CD4-positive, alpha-beta T cell treated with Interleukin-2 at 100 ng/mL for 4 hours (primary cell): ENCODE measurements around the gene AADAT.
"Not testable (repeated sequence)": the region's sequence is repeated elsewhere in the genome, so short reads cannot be mapped to it uniquely, and the experiment has no call there.

ENCODE experiments used
- DNase-seq: peaks from one replicate; pipeline ENCODE4 v3.0.0-alpha.2; 2020; ENCODE audit warnings: low spot score

The AADAT gene

DNA sequence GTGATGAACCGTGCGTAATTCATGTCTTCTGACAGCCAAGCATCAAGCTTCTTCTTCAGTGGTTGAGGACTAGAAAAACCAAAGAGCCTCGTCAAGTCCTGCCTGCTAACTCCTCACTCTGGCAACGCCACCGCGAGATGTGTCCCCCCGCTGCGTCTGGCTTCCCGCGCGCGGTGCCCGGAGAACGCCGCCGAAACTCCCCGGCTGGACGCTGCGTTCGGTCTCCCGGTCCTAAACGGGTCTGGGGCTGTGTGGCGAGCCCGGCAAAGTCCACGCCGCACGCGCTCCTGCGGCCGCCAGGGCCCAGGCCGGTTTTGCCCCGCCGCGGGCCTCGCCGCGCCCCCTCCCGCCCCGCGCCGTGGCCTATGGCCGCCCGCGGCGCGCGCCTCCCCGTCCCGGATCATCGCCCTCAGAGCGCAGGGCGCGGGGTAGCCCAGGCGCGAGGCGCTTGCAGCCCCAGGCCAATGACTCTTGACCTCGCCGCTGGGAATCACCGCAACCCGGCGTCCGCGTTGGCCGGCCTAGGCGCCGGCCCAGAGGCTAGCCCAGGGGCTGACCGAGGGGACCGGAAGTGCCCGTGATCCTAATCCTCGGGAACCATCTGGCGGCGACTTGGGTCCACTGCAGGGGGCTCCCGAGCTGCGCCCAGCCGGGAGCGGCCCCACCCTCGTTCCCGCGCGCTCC lies at the start of gene AADAT:
TSS of gene AADAT (minus strand) at position 289 of the 684 bp plus-strand sequence. CDS start at position 23, 266 bp downstream.
- no peak for DNase-seq

DNA sequence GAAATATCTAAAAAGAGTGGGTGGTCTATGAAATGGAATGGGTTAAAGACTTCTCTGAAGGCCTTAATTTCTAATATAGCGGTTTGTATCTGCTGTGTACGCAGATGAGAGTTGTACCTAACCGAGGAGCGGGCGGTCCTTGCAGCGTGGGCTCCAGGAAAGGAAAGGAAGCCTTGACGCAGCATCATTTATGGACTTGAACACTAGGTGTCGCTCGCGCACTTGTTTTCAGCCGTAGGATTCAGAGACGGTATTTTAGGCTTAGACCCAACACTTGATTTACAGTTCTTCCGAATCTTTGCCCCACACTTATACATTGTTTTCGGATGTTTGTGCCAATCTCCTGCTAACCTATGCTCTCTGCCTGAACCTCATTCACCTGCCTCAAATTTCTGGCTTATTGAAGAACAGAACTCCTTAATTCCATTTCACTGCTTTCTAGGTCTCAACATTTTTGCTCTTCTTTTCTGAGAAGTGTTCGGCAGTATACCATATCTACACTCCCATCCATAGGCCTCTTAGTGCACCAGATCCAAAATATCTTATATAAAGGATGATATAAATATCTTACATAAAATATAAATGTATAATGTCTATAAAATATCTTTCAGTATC lies 48.9 kb upstream of the AADAT start:
- peak; percentile 66 for DNase-seq

DNA sequence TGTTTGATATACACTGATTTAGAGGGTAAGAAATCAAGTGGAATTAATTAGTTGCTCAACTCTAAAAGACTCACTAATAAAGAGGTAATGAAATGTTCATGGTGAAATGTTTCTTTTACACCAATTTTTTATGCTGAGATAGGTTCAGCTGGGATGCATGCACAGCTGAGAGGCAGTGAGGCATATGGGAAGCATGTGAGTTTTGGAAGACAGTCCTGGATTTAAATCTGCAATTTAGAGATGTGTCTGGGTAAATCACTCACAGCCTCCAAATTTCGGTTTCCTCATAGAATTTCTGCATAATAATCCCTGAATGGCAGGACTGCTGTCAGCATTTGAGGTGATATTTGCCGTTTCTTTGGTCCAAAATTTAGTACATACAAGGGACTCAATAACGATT lies 48.2 kb upstream of the AADAT start:
- DNase-seq, result no peak

DNA sequence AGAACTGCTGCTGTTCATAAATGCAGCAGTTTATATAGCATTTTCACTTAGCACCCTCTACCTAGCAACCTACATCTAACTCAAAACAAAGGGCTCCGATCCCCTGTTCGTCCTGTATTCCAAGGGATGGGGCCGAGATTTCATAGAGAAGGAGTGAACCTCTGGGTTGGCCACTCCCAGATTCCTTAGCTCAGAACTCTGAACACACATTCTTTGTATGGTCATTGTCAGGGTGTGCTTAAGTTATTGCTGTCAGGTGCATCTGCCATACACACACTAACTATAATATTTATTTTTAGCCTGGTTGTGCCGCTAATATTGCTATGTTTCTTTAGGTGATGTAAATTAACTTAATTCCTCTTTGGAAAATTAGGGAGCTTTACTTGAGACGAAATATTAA lies 47.7 kb upstream of the AADAT start:
- DNase-seq, result no peak

DNA sequence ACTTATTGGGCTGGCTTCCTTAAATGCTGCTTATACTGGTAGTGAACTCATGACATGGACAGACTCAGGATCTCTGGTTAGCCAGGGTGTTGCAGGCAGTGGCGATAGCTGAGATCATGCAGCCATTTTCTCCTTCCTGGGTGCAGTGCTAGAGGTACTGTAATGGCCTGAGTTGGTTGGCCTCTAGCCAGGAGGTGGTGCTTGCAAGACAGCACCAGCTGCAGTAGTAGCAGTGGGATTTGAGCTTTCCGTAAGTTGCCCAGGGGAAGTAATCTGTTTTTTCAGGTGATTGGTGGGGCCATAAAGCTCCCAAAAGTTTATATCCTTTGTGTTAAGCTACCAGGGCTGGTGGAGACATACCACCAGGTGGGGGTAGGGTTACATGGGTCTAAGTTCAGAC lies 45.1 kb upstream of the AADAT start:
- DNase-seq, result no peak

DNA sequence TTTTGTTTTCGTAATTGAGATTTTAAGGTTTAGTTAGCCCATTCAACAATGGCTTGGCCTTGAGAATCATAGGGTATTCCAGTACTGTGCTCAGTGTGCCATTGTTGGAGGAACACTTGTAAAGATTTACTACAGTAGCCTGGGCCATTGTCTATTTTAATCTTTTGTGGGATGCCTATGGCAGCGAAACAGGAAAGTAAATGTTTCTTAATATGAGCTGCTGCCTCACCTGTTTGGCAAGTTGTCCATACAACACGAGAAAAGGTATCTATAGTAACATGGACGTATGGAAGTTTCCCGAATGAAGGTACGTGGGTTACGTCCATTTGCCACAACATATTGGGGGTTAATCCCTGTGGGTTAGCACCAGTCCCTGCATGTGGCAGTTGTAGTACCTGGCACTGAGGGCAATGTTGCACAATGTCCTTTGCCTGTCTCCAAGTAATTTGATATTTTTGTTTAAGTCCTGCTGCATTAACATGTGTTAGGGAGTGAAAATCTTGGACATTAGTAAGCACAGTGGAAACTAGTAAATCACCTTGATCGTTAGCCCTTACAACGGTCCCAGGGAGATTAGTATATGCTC lies 38.6 kb upstream of the AADAT start:
- no peak for DNase-seq

DNA sequence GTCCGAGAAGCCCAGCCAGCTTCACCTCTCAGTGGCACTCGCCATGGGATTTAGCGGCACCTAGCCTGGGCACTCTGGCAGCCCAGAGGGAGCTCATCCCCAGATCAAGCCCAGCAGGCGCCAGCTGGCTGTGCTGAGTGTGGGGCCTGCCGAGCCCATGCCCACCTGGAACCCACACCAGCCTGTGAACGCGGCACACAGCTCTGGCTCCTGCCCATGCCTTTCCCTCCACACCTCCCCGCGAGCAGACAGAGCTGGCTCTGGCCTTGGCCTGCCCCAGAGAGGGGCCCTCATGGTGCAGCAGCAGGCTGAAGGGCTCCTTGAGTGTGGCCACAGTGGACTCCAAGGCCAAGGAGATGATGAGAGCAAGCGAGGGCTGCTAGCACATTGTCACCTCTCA lies 38.0 kb upstream of the AADAT start:
- no peak for DNase-seq

DNA sequence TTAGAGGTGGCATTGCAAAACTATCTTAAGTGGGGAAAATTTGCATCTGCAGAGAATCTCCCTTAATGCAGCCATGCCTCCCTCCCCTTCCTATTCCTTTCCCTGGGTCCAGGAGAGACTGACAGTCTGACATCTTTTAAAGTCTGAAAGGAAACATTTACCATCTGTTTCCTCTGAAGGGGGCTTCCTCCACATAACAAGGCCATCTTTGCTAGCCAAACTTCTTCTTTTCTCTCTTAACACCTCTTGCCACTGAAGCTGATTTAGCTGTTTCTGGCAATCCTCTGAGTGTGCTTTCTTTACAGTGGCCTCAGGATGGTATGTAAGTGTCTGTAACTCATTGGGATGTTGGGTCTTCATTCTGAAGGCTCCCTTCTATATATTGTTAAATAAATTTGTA lies 34.6 kb upstream of the AADAT start:
- no peak for DNase-seq

DNA sequence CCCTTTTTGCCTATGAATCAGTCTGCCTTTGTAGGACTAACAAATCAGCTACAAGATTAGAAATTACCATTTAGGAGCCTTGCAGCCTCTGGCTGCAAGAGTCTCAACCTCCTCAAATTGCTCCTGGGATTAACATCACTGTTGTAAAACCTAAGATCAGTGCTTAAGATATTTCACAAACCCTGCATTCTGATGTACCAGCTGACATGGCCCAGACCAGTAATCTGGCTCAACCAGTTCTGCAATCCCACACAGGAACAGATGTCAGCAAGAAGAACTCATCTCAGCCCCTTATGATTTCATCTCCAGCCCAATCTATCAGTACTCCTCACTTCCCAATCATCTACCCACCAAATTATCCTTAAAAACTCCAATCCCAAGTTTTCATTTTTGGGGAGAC lies 32.5 kb upstream of the AADAT start:
- DNase-seq, result no peak

DNA sequence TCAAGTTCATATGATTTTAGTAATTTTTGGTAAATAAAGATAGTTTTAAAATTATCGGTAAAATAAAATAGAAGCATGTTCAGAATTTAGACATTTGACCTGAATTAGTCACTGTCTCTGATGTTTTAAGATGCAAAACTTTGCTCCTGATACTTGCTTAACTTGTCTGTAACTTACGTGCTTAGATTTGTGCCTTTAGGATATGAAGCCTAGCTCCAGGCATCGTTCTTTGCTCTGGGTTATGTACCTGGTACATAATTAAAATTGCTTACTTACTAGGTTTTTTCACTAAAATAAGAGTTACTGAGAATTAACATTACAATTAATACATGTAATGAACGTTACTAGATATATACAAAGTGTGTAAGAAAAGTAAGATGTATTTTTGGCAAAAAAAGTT lies 24.9 kb upstream of the AADAT start:
- no peak for DNase-seq

DNA sequence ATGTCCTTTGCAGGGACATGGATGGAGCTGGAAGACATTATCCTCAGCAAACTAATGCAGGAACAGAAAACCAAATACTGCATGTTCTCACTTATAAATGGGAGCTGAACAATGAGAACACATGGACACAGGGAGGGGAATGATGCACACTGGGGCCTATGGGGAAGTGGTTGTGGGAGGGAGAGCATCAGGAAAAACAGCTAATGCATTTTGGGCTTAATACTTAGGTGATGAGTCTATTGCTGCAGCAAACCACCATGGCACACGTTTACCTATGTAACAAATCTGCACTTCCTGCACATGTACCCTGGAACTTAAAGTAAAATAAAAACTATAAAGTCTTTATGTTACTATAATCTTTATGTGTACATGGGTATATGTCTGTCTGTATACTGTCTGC lies 24.4 kb upstream of the AADAT start:
- not testable (repeated sequence) for DNase-seq

DNA sequence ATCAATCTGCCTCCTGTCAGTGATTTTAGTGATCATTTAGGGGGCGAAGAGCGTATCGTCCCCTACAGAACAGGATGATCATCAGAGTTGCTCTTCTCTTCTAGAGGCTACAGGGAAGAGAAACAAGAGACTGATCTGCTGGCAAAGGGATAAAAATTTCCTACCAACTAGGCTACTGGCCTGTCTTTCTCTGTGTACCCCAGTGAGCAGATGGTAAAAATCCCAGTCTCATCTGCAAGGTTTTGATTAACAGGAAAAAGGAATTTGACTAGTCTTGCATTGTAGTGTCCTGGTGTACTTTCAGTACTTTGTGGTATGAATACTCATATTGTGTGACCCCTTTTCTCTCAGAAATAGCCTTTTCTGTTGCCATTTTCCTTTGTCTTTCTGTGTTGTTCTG lies 21.8 kb upstream of the AADAT start:
- no peak for DNase-seq

DNA sequence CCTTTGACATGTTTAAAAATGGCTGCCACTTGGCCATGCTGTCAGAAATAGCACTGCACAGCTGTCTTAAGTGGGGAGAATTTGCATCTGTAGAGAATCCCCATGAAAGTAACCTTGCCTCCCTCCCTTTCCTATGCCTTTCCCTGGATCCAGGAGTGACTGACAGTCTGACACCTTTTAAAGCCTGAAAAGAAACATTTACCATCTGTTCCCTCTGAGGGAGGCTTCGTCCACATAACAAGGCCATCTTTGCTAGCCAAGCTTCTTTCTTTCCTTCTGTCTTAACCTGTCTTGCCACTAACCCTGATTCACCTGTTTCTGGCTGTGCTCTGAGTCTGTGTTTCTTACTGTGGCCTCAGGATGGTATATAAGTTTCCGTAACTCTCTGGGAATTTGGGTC lies 21.3 kb upstream of the AADAT start:
- DNase-seq, result no peak

DNA sequence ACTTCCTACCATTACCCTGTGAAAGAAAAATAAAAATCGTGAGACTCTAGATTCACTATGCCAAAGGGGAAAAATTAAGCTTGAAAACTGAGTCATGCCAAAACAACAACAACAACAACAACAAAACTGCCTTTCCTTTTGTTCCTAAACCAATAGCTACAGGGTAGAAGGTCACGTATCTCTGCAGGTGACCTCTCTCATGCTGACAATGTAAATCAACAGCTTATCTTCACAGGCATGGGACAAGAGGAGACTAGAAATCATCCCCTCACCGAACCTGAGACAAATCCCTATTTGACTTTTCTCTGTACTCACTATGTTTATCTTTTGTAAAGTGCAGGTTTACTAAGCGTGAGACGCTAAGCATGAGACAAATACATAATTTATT lies 20.5 kb upstream of the AADAT start:
- DNase-seq, result no peak

DNA sequence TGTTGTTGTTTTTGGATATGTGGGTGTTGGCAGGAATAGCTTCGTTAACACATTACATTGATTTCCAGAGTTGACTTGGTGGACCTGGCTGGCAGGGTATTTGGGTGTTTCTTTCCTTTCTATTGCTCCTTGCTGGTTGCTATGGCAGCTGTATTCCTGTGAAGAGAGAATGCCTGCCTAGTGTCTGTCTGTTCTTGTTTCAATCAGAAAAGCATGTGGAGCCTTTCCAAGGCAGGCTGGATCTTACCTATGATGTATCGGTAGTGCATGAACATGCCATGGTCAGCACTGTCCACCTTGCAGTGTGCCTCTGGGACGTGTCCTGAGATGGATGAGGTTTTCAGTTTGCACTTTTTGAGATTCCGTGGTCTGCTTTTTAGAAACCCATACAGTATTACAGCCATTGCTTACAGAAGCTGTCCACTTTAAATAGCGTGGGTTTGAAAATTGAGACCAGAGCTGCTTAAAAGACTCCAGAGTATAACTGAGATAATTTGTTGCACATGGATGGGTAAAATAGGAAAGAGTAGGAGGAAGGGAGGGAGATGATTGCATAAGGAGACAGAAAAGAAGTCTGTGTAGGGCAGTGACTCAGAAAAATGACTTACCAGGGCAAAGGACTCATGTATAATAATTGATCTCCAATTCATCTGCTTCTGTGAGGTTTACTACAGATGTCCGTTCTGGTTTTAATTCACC lies 20.0 kb upstream of the AADAT start:
- no peak for DNase-seq

DNA sequence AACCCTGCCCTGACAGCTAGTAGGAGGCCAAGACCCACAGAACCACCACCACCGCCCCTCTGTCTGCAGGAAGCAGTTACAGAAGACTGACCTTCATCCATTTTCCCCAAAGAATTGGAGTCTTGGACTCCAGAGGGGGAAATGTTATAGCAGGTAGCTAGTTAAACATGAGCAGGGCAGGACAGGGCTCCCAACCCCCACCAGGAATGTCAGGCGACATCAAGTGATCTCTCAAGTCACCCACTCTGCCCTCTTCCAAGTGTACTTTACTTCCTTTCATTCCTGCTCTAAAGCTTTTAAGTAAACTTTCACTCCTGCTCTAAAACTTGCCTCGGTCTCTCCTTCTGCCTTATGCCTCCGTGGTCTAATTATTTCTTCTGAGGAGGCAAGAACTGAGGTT lies 17.1 kb upstream of the AADAT start:
- DNase-seq, result no peak

DNA sequence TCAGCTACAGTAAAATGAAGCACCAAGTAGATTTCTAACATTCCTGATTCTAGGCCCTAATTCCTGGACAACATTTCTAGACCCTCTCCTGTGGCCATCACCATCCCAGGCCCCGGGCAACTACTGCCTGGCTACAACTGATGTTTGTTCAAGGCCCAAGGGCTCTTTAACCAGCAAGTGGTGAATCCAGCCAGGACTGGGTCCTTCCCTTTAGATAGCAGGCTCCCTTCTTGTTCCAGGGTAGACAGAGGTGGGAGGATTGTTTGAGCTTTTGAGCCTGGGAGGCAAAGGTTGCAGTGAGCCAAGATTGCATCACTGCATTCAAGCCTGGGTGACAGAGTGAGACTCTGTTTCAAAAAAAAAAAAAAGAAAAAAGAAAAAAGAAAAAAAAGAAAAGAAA lies 12.7 kb upstream of the AADAT start:
- DNase-seq, result no peak

DNA sequence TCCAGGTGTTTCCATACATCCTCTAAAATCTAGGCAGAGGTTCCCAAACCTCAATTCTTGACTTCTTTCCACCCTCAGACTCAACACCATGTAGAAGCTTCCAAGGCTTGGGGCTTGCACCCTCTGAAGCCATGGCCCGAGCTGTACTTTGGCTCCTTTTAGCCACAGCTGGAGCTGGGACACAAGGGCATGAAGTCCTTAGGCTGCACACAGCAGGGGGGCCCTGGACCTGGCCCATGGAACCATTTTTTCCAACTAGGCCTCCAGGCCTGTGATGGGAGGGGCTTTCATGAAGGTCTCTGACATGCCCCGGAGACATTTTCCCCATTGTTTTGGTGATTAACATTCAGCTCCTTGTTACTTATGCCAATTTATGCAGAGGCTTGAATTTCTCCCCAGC lies 8.4 kb upstream of the AADAT start:
- not testable (repeated sequence) for DNase-seq

DNA sequence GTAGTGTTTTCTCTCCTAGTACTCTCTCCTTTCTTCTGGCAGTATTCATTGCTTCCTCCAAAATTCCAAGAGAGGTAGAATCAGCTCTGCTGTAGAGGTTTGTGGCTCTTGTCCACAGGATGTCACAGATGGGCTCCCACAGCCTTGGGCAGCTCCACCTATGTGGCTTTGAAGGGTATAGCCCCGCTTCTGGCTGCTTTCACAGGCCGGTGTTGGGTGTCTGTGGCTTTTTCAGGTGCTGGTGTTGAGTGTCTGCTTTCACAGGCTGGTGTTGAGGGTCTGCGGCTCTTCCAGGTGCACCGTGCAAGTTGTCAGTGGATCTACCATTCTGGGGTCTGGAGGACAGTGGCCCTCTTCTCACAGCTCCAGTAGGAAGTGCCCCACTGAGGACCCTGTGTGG lies 7.9 kb upstream of the AADAT start:
- no peak for DNase-seq

DNA sequence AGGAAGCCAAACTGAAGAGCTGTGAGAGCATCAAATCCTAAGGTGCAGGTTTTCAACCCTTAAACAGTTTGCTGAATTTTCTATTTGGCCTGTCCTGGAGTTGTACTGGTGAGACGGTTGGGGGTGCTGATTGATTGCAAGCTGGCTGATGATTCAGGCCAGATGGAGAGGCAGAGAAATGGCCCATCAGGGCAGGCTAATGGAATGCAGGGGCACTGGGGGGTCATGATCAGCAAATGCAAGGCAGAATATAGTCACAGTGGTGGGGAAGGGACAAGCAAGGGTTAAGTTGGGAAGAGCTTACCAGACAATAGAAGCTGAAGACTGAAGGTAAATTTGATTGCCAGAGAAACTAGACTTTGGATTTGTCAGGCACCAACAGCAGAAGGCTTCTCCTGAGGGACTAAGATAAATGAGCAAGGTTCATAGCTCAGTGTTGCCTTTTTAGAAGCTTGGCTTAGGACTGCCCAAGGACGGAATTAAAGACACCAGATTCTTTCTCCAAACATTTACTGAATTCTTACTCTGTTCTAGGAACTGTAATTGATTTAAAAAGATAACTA lies 4.3 kb upstream of the AADAT start:
- no peak for DNase-seq

DNA sequence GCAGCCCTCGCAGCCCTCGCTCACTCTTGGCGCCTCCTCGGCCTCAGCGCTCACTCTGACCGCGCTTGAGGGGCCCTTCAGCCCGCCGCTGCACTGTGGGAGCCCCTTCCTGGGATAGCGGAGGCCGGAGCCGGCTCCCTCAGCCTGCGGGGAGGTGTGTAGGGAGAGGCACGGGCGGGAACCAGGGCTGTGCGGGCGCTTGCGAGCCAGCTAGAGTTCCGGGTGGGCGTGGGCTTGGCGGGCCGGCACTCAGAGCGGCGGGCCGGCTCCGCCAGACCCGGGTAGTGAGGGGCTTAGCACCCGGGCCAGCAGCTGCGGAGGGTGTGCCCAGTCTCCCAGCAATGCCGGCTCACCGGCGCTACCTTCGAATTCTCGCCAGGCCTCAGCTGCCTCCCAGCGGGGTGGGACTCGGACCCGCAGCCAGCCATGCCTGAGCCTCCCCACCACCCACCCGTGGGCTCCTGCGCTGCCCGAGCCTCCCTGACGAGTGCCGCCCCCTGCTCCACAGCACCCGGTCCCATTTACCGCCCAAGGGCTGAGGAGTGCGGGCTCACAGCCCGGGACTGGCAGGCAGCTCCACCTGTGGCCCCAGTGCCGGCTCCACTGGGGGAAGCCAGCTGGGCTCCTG lies 1.4 kb upstream of the AADAT start:
- no peak for DNase-seq

DNA sequence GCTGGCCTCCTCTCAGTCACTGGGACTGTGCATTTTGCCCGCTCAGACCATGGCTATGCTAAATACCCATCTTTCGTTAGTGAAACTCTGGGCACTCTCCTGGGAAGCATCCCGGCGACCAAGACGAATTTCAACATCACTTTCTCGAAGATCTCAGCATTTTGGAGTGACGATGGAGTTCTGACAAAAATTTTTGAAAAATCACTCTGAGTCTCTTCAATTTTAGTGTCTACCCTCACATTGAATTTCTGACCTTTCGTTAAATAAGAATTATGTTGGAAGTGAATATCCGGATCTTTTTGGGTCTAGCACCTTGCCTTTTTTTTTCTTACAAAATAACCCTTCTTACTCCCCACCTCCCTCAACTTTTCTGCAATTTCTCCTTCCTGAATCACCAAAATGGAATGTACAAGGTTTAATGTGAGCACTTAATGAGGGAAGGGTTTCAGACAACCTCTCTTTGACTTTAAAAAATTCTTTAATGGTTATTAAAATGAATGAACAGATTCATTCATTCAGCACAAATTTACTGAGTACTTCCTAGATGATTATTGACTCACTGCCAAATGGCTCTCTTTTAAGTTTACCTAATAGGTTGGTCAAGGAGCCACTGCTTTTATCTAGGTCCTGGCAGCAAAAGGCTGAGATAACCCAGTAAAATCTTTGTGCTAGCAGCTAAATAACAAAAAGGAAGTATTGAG lies 746 bp upstream of the AADAT start:
- DNase-seq, result no peak
